T-helper 1 cell (primary cell): Measurements from ENCODE around the gene EVC2.
"Not testable (repeated sequence)": the region's sequence is repeated elsewhere in the genome, so short reads cannot be mapped to it uniquely, and the experiment has no call there.

Experiments
- DNase-seq, 5 donors: peaks; one replicate each; pipeline ENCODE4 v3.0.0-alpha.2; 2012 to 2020

The EVC2 gene

DNA sequence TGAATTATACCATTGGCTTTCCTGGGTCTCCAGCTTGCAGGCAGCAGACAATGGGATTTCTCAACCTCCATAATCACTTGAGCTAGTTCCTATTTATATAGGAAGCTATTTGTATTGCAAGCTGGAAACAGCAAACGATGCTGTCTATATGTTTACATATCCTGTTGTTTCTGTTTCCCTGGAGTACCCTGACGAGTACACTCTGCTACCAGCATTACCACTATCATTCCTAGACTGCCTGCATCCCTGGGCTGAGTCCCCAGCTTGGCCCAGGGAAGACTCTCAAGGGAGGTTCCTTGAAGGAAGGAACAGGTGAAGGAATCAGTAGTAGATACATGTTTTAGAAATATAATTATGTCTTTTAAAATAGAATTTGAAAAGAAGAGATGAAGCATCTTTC is 81.4 kb downstream of the EVC2 start:
- no peak for DNase-seq

DNA sequence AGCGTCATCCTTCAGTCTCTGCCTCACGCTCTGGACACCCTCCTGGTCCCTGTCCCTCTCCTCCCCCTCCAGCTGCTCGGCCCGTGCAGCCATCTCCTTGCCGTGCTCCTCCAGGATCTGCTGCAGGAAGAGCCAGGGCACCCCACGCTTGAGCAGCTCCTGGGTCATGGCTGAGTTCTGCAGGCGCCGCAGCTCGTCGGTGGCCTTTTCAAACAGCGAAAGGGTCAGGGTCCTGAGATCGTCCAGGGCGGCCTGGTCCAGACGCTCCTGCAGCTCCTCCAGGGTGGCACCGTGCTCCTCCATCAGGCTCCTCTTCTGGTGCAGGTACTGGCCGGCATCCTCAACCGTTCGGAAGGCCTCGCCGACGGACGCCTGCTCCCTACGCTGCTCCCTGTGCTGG is 85.8 kb downstream of the EVC2 start:
- DNase-seq: no peak

DNA sequence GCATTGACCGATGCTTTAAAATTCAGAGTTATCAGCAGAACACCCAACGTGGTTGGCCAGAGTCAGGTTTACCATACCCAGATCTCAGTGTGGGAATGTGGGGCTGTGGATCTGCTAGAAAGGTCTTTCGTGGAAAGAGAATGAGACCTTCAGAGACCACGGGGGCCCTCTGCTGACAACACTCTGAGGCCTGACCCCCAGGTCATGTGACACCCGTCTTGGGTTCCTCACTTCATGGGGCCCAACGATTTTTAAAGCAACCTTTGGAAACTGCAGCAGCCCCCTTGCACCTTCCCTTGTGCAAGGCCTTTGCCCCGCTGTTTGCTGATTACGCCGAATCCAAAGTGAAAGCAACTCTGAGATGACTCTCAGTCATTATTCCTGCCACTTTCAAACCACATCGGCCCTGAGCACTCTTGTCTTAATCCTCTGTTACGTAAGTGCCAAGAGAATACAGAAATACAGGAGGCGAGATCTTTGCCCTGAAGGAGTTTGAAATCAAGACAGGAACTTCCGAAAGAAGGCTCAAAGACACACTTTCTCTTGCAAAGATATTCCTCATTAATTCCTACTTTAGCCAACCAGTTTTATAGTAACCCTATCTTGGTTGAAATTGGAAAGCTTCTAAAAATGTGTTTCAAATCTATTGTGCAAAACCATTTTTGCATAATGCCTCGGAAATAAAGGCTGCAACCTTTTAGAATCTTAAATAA is 88.3 kb downstream of the EVC2 start:
- DNase-seq: no peak

DNA sequence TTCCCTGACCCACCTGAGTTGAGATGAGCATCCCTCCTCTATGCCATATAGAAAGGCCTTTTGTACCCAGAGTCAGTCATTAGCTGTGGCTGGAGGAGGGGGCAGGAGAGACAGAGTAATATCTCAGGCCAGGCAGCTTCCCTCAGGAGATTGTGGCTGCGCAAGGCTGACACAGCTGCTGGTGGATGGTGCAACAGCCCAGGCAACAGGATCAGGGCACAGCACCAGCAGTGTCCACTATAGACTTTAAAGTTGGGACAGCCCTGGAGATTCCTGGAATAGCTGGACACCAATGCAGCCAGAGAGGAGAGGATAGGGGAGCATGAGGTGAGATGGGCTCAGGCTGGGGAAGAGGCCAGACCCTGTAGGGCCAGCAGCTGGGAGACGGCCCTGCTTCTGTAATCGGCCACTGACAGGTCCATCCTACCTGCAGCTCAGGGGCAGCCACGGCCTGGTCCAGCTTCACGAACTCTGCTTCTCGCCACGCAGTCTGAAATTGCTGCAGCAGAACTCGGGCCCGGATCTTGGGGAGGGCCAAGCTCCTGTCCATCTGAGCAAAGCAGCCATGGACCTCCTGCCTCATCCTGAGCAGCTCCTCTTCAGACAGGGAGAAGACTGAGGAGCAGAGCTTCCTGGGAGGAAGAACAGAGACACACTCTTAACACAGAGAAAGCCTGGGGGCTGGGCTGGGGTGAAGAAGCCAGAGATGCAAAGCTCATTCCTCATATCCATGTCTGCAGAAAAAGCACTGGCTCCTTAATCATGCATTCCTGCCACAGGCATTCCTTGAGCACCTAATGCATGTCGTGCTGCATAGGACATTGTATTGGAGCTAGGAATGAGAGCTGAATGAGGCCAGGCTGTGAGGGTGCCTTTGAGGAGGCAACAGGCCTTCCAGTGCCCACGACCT is 90.1 kb downstream of the EVC2 start:
- no peak for DNase-seq

DNA sequence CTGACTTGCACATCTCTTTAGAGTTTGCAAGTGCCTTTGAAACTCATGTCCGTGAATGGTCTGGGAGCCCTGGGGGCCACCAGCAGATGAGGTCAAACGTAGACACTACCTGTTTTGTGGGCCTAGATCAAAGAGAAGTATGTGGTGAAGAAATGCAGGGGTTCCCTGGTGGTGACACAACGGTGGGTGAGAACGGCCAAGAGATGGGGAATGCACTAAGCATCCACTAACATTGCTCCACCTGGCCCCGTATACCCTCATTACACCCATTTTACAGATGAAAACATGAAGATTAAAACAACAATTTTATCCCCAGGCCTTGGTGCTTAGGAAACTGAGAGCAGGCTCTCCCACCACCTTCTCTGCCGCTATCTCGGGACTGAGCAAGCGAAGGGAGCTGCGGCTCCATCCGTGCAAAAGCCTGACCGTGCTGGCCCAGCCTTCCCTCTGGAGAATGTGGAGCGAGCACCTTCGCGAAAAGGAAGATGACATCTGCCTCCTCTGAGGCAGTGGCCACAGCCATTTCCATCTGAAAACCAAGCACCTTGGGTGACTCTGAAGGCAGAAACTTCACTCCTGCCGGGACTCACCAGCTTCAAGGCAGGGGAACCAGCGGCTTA is 91.9 kb downstream of the EVC2 start:
- no peak for DNase-seq

DNA sequence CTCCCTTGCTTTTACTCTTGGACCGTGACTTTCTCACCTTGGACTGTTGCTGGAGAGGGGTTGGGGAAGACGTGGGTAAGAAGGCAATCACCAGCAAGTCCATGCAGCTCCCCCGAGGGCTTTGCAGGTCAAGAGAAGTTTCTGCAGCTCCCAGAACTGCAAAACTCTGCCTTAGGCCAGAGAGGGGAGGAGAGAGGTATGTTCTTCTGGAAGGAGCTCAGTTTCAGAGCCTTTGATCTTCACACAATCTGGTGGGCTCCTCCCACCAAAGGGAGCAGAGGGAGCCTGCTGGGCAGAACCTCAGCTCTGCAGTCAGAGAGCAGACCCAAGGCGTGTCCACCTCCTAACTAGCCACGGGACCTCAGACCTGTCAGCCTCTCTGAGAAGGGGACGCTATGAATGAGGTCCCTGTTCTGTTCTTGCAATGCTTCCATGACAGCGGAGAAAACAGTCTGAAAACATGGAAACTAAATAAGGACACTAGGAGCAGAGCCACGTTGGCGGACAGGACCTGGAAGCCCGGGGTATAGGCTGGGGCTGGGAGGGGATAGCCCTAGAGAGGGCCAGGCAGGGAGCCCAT is 92.8 kb downstream of the EVC2 start:
- no peak for DNase-seq

DNA sequence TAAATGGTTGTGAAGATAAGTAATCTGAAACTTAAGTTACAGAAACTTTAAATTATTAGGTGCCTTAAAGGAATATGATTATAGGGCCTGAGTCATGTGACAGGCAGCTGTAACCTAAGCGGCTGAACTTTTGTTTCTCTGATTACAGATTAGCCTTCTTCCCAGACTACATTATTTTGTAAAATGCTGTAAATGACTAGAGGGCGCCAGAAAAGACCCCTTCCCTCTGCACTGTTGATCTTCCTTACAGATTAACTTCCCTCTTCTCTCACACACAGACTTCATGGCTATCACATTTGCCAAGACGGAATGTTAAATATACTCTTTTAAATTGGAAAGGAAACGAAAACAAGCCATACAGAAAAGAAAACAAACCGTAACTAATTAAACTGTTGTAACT is 96.6 kb downstream of the EVC2 start:
- DNase-seq: no peak

DNA sequence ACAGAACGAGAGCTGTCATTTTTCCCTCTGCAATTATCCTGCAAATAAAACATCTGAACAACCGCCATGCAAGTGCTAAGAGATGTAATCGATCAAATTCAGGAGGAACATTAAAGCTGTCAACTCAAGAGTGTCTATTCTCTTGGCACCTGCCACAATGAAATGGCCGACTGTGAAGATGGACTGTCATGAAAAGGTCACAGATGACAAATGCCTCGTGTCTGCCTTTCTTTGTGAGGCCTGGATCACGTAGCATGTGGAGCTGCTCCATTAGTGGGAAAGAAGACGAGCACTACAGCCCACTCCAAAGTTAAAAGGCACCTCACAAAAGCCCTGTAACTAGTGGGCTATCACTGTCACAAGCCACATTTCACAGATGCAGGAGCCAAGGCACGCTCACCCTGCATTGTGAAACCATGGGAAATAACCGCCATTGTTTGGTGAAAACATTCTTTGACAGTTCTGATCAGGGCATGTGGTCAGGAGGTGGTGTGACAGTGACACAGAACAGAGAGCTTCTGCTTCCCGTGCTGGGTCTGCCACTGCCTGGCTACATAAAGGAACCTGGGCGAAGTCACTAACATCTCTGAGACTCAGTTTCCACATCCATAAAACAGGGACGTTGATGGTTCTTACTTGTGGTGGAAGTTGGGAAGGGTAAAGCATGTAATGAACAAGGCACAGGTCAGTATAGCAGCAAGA is 98.9 kb downstream of the EVC2 start:
- DNase-seq: no peak

DNA sequence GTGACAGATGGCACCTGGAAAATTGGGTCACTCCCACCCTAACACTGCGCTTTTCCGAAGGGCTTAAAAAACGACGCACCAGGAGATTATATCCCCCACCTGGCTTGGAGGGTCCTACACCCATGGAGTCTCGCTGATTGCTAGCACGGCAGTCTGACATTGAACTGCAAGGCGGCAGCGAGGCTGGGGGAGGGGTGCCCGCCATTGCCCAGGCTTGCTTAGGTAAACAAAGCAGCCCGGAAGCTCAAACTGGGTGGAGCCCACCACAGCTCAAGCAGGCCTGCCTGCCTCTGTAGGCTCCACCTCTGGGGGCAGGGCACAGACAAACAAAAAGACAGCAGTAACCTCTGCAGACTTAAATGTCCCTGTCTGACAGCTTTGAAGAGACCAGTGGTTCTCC is 114.5 kb downstream of the EVC2 start:
- not testable (repeated sequence) for DNase-seq

DNA sequence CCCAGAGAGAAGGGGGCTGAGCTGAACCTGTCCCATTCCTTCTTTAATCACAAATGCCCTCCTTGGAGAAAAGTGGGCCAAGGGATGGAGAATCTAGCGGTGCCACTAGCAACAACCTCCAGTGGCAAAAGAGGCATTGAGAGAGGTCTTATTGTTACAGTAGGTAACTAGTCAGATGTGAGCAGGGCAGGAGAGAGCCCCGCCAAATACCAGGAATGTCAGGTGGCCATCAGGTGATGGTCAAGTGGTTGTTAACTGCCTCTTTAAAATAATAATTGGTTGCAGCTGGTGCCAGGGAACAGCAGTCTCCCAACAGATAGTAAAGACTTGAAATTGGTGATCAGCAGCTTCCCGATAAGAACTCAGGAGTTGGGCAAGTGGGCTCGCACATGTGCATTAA is 116.1 kb downstream of the EVC2 start:
- DNase-seq: no peak

DNA sequence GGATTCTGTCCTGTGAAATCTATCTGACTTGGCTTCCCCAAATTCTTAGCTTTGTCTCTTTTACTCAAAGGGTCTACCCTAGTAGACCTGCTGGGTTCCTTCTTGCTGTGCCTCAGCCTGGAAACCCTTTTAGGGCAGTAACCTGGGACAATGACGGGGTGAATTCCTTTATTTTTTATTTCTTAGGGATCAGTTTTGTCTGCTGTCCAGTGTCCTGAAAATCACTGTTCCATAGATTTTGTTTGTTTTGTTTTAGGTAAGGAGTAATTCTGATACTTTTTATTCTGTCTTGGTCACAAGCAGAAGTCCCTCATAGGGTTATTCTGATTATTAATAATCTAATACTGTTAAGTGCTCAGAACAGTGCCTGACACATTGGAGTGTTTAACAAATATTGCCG is 118.9 kb downstream of the EVC2 start:
- no peak for DNase-seq

DNA sequence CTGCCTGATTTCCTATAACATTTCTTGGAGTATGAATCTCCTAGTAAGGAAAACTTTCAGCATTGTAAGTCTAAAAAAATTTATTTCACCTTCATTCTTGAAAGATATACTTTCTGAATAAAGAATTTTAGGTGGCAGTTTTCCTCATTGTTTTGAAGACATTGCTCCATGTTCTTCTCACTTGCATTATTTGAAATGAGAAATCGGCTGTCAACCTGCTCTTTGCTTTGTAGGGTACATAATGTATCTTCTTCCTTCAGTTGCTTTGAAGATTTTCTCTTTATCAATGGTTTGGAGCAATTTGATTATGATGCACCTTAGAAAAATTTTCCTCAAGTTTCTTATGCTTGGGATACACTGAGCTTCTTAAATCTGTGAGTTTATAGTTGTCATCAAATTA is 120.3 kb downstream of the EVC2 start:
- no peak for DNase-seq

DNA sequence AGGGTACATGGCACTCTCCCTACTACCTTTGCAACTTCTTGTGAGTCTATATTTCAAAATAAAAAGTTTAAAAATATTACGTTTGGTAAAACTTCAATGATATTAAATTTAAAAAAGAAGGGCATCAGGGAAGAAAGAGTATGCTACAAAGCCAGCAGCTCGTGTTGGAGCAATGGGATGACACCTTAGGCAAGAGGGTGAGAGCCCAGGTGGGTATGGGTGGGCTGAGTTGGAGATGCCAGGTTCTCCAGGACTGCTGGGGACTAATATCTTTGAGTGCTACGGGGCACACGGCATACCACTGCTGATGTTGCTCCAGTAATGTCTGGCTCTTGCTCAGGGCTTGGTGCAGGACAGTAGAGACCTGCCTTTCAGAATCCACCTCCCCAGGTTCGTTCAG is 132.4 kb downstream of the EVC2 start:
- DNase-seq: no peak

DNA sequence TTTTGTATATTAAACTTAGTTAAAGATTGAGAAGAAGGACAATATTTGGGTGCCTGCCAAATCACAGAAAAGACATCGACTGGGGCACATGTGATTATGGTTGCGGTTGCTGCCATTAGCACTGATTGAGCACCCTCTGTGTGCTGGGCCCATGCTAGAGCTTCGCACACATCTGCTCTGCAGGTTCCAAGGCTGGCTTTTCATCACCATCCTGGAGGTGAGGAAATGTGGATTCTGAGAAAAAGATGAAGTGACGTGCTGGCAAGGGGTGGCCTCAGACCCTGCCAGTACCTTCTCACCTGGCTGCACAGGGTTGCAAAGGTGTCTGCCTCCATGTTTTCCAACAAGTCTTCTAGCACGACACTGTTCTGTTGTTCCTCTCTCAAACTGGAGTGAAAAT is 134.0 kb downstream of the EVC2 start:
- DNase-seq: no peak

DNA sequence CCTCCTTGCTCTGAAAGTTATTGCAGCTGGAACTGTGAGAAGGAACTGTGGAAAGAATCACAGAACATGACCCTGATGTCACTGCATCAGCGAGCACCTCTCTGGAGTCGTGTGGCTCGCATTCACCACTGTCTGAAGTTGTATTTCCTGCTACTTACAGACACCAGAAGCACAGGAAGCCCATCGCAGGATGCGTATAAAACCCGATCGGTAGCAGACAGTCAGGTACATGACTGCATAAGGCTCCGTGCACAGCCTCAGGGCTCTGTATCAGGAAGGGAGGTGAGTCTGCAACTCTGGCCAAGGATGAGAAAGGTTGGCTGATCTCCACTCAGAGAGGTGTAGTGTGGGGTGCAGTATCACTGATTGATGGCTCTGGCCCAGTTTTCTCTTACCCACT is 134.4 kb downstream of the EVC2 start:
- no peak for DNase-seq

DNA sequence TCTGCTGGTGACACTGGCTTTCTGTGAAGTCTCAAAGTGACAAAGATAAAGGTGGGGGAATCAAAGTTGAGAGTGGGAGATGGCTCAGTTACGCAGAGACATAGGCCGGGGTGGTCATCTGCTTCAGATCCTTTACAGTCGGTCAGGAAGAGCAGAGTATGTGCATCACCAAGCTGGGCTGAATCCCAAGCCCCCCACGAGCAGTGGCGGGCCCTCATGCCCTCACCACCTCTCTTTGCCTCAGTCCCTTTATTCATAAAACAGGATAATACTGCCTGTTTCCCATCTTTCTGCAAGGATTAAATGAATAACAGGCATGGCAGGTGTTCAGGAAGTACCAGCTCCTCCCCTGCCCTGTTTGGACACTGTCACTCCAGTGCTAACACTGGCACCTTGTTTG is 135.6 kb downstream of the EVC2 start:
- DNase-seq: no peak

DNA sequence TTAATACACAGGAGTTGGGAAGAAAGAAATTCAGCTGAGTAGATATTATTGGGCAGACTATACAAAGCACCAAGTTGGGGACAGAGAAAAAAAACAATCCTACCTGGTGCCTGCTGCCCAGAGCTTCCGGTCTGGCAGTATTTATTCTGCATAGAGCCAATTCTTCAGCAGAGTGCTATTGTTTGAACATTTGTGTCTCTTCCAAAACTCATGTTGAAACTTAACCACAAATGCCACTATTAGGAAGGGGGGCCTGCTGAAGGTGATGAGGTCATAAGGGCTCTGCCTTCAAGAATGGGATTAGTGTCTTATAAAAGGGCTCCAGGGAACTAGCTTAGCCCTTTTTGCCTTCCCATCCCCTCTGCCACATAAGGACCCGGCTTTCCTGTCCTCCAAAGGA is 136.2 kb downstream of the EVC2 start:
- no peak for DNase-seq

DNA sequence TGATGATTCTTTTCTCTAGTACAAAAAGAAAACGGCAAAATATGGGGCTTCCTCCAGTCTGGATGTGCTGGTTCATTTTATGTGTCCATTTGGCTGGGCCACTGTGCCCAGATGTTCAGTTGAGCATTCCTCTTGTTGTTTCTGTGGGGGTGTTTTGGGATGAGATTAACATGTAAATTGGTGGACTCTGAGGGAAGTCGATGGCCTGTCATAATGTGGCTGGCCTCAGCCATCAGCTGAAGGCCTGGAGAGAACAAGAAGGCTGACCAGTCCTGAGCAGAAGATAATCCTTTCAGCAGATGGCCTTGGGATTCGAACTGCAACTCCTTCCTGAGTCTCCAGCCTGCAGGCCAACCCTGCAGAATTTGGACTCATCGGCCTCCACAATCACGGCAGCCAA is 136.7 kb downstream of the EVC2 start:
- no peak for DNase-seq

DNA sequence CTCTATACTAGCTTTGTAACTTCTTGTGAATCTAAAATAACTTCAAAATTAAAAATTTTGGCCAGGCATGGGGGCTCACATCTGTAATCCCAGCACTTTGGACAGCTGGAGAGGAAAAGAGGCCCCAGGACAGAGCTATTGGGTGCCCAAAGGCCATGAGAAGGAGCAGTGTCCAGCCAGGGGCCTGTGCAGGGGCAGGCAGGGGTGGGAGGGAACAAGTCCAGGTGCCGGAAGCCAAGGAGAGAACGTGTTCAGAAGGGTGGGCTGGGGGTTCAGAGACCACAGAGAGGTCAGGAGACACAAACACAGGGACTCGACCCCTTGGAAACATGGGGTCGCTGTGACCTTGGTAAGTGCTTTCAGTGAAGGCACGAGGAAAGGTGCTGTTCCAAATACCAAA is 138.9 kb downstream of the EVC2 start:
- DNase-seq: no peak

DNA sequence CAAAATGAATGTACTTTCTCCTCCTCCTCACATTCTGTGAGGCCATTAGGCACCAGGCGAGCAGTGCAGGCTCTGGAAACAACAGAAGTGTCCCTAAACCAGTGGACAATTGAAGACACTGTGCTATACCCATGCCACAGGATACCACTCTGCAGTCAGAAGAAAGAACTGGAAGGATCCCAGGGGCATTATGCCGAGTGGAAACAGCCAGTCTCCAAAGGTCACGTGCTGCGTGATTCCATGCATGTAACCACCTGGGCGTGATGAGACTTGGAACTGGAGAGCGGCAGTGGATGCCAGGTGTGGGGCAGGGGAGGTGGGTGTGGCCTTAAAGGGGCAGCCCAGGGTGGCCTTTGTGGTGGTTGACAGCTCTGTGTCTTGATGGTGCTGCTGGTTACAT is 139.4 kb downstream of the EVC2 start:
- DNase-seq: no peak

DNA sequence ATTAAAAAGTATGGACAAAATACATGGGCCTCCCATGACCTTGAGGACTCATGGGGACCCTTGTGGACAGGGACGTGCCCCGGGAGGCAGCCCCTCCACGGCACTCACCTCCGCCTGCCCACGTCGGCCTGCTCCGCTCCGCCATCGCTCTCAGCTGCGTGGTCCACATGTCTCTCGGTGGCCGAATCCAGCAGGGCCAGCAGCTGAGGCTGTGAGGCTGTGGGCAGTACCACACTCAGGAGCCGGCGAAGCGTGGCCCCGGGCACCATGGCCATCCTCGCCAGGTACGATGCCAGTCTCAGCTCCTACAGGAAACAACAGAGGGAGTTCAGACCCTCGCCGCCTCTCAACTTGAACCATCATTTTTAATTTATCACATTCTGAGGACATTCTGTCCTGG is 140.0 kb downstream of the EVC2 start:
- no peak for DNase-seq

DNA sequence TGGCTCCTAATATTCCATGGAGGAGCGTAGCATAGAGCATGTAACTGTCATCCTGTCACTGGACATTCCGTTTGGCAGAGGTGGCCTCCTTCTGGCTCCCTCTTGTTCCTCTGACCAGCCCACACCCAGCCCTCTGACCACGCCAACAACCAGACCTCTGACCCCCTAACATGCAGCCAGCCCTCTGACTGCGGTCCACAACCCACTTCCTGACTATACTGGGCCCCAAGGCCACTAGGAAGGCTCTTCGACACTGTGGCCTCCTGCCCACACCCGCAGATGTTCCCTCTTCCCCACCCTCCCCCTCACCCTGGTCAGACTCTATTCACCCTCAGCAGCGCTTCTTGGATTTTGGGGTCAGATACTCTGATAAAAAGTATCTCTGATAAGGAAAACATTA is 141.4 kb downstream of the EVC2 start:
- no peak for DNase-seq

DNA sequence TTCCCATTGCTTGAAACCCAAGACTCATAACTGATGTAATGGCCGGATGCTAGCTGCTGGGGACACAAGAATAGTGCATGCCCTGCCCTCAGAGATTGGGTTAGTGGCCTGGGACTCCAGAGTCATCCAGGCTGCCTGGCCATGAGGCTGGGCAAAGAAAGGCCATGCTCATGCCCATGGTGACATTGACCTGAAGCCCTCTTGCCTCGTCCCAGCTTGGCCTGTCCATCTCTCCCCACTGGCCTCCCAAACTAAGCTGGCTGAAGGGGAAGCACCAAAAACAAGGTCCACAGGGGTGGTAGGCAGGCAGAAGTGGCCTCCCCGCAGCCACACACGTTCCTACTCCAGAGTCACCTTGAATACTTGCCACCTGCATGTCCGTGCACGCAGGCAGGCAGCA is 141.8 kb downstream of the EVC2 start:
- DNase-seq: no peak
